Karpas-422 (cell line): ENCODE results near the gene CBR4. TPM values are rescaled to one million over a fixed set of nuclear protein-coding genes. Genes with fewer than 3 reads are reported as not detected.
A peak's percentile ranks its signal among the peaks of the same experiment; 100 is the strongest.
"Not testable (repeated sequence)": the region's sequence is repeated elsewhere in the genome, so short reads cannot be mapped to it uniquely, and the experiment has no call there.

ENCODE experiments used
- DNase-seq: peaks from one replicate; pipeline ENCODE4 v3.0.0-alpha.2; 2015
- H2AFZ ChIP-seq: fragments of 200-600 bp; sonication (generic); 2 replicates; pipeline ENCODE4 v1.6.1; 2014; ENCODE audit warnings: antibody characterized with exemption, low read length, mixed read lengths
- H3K27ac ChIP-seq: fragments of 200-600 bp; sonication (generic); 2 replicates; pipeline ENCODE4 v1.5.1; 2014; ENCODE audit warnings: mild to moderate bottlenecking, low read length, moderate library complexity
- H3K27me3 ChIP-seq: fragments of 200-600 bp; sonication (generic); 2 replicates; pipeline ENCODE4 v1.6.1; 2014; ENCODE audit warnings: low read length, mixed read lengths
- H3K36me3 ChIP-seq: fragments of 200-600 bp; sonication (generic); 2 replicates; pipeline ENCODE4 v1.6.1; 2014; ENCODE audit warnings: low read length, mixed read lengths; ENCODE audit not compliant: insufficient read depth
- H3K4me1 ChIP-seq: fragments of 200-600 bp; sonication (generic); 2 replicates; pipeline ENCODE4 v1.6.1; 2014; ENCODE audit warnings: mild to moderate bottlenecking, low read length, mixed read lengths
- H3K4me2 ChIP-seq: fragments of 200-600 bp; sonication (generic); 2 replicates; pipeline ENCODE4 v1.6.1; 2014; ENCODE audit warnings: low read length, low read depth, mild to moderate bottlenecking; ENCODE audit not compliant: poor library complexity, severe bottlenecking
- H3K4me3 ChIP-seq: fragments of 200-600 bp; sonication (generic); 2 replicates; pipeline ENCODE4 v1.5.1; 2014; ENCODE audit warnings: mild to moderate bottlenecking, antibody characterized with exemption, low read length, mixed read lengths
- H3K79me2 ChIP-seq: fragments of 200-600 bp; sonication (generic); 2 replicates; pipeline ENCODE4 v1.6.1; 2014; ENCODE audit warnings: mild to moderate bottlenecking, low read length, mixed read lengths
- H3K9ac ChIP-seq: fragments of 200-600 bp; sonication (generic); 2 replicates; pipeline ENCODE4 v1.6.0; 2014; ENCODE audit warnings: low read length
- H3K9me2 ChIP-seq: fragments of 200-600 bp; sonication (generic), shearing (Covaris generic); replicated peaks from 2 replicates; pipeline ENCODE4 v1.6.0; 2014; ENCODE audit warnings: mild to moderate bottlenecking, low read length, moderate library complexity; ENCODE audit not compliant: insufficient read depth
- H3K9me3 ChIP-seq: fragments of 300-700, 200-600 bp; sonication (generic); 2 replicates; pipeline ENCODE4 v1.6.1; 2014; ENCODE audit warnings: low read length, mixed read lengths
- H4K20me1 ChIP-seq: fragments of 200-600 bp; sonication (generic); 2 replicates; pipeline ENCODE4 v1.6.1; 2014; ENCODE audit warnings: mild to moderate bottlenecking, antibody characterized with exemption, low read length, low read depth; ENCODE audit not compliant: insufficient read depth
- total RNA-seq: library from RNA; depleted of rRNA; stranded (reverse); fragments of >200 nt; shearing (Covaris generic); gene quantifications from 2 replicates; pipeline ENCODE4 v1.2.3, GENCODE V29; 2014; ENCODE audit warnings: low replicate concordance

Gene CBR4
- total RNA-seq, 1 experiment from 2014 or later, result 25.7 TPM

GRCh38 chr4:169037506-169037905 lies 27.5 kb upstream of the CBR4 start:
- Histone ChIP-seq H2AFZ (no peak overlapping the region), H3K9me2 (no peaks in the 10 kb centered on the region), H3K4me1 (no peaks in the 10 kb centered on the region), H3K4me3 (no peak overlapping the region), H3K9ac (no peak overlapping the region), H3K9me3 (no peaks in the 10 kb centered on the region), H4K20me1 (no peaks in the 10 kb centered on the region), H3K36me3 (no peaks in the 10 kb centered on the region), H3K27ac (no peak overlapping the region), H3K27me3 (no peaks in the 10 kb centered on the region), H3K79me2 (no peaks in the 10 kb centered on the region), H3K4me2 (no peak overlapping the region)
- DNase-seq, result no peak

DNA sequence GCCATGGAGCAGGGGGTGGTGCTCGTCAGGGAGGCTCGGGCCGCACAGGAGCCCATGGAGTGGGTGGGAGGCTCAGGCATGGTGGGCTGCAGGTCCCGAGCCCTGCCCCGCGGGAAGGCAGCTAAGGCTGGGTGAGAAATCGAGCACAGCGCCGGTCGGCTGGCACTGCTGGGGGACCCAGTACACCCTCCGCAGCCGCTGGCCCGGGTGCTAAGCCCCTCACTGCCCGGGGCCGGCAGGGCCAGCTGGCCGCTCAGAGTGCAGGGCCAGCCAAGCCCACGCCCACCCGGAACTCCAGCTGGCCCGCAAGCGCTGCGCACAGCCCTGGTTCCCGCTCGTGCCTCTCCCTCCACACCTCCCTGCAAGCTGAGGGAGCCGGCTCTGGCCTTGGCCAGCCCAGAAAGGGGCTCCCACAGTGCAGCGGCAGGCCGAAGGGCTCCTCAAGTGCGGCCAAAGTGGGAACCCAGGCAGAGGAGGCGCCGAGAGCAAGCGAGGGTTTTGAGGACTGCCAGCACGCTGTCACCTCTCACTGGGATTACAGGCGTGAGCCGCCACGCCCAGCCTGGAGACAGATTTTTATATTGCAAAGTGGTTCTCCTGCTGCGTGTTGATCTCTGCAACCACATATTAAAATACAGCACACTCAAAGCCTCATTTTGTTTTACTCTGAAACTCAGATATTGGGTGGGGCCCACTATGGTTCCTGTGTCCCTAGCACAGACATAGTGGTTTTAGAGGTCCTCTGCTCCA lies 26.0 kb upstream of the CBR4 start:
- H4K20me1 ChIP-seq, H3K36me3 ChIP-seq, H3K9me2 ChIP-seq, H3K4me1 ChIP-seq, H3K27ac ChIP-seq, H3K9me3 ChIP-seq, H3K9ac ChIP-seq, H3K79me2 ChIP-seq, H3K4me3 ChIP-seq, H3K27me3 ChIP-seq, DNase-seq, H3K4me2 ChIP-seq, H2AFZ ChIP-seq: not testable (repeated sequence)

GRCh38 chr4:169033660-169034059 lies 23.6 kb upstream of the CBR4 start:
- Histone ChIP-seq H3K4me2 (peak overlapping the region; percentile 15), H3K27me3 (no peaks in the 10 kb centered on the region), H3K9me2 (no peaks in the 10 kb centered on the region), H3K9me3 (no peaks in the 10 kb centered on the region), H3K27ac (no peak overlapping the region), H3K4me1 (no peaks in the 10 kb centered on the region), H2AFZ (no peak overlapping the region), H4K20me1 (no peaks in the 10 kb centered on the region), H3K79me2 (no peaks in the 10 kb centered on the region), H3K36me3 (no peaks in the 10 kb centered on the region), H3K4me3 (no peak overlapping the region), H3K9ac (no peak overlapping the region)
- peak; percentile 51 for DNase-seq

DNA sequence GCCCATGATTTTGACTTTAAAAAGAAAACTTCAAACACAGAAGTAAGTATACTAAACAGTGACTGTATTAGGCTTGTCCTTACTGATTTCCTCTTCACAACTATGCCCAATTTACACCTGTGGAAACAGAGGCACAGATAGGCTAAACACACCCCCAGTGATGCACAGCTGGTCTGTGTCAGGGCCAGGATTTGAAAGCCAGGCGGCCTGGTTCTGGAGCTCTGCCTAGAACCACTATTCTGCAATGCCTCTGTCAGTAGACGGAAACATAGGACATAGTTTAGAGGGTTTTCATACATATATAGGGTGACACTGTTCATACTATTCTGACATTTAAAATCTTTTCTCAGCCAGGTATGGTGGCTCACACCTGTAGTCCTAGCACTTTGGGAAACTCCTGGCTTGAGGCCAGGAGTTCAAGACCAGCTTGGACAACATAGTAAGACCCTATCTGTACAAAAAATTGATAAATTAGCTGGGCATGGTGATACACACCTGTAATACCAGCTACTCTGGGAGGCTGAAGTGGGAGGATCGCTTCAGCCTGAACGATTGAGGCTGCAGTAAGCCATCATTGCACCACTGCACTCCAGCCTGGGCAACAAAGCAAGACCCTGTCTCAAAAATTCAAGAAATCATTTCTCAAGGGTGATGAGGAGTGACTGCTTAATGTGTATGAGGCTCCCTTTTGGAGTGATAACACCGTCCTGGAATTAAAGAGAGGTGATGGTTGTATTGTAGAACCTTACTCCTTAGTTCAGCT lies 23.0 kb upstream of the CBR4 start:
- no peak overlapping the region for H2AFZ ChIP-seq
- H3K79me2 ChIP-seq, result no peaks in the 10 kb centered on the region
- DNase-seq, result no peak
- no peaks in the 10 kb centered on the region for H3K4me1 ChIP-seq
- no peaks in the 10 kb centered on the region for H3K9me3 ChIP-seq
- H3K36me3 ChIP-seq, result no peaks in the 10 kb centered on the region
- no peaks in the 10 kb centered on the region for H3K9me2 ChIP-seq
- H3K9ac ChIP-seq, result no peak overlapping the region
- H3K27me3 ChIP-seq, result no peaks in the 10 kb centered on the region
- H3K27ac ChIP-seq, result no peak overlapping the region
- no peaks in the 10 kb centered on the region for H4K20me1 ChIP-seq
- no peak overlapping the region for H3K4me3 ChIP-seq
- H3K4me2 ChIP-seq, result no peak overlapping the region

DNA sequence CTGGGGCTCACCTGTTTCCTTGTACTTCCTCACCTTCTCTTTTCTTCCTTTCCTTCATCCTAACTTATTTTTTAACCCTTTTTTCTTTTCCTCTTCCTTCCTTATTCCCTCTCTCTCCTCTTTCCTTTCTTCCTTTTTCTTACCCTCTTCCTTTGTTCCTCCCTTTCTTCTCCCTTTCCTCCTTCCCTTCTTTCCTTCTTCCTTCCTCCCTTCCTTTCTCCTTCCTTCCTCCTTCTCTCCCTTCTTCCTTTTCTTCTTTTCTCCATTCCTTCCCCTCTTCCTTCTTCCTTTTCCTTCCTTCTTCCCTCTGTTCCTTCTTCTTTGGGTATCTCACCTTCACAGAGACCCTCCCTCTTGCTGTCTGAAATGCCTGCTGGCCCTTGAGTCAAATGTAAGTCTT lies 22.1 kb upstream of the CBR4 start:
- no peak overlapping the region for H3K27ac ChIP-seq
- no peaks in the 10 kb centered on the region for H3K9me2 ChIP-seq
- H3K36me3 ChIP-seq, result no peaks in the 10 kb centered on the region
- no peaks in the 10 kb centered on the region for H3K79me2 ChIP-seq
- no peaks in the 10 kb centered on the region for H4K20me1 ChIP-seq
- no peak overlapping the region for H3K4me2 ChIP-seq
- H3K9ac ChIP-seq, result no peak overlapping the region
- no peaks in the 10 kb centered on the region for H3K9me3 ChIP-seq
- H3K27me3 ChIP-seq, result no peaks in the 10 kb centered on the region
- no peaks in the 10 kb centered on the region for H3K4me1 ChIP-seq
- H2AFZ ChIP-seq, result no peak overlapping the region
- H3K4me3 ChIP-seq, result no peak overlapping the region
- no peak for DNase-seq

DNA sequence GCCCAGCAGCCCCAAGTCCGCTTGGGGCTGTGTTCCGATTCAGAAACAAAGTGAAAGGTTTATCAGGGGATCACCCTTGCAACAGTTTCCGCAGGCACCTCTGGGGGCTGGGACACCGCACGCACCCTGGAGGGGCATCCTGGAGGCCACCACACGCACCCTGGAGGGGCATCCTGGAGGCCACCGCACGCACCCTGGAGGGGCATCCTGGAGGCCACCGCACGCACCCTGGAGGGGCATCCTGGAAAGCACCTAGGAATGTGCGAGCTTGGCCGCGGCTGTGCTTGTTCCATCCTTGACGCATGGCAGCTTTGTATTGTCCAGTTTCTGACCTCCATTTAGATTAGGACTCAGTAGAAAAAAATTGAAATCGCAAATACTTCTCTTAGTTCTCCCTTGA lies 21.3 kb upstream of the CBR4 start:
- Histone ChIP-seq H3K9me3 (no peaks in the 10 kb centered on the region), H3K27me3 (no peaks in the 10 kb centered on the region), H3K9ac (no peak overlapping the region), H3K27ac (no peak overlapping the region), H3K4me3 (no peak overlapping the region), H4K20me1 (no peaks in the 10 kb centered on the region), H3K9me2 (no peaks in the 10 kb centered on the region), H3K4me2 (no peak overlapping the region), H2AFZ (no peak overlapping the region), H3K4me1 (no peaks in the 10 kb centered on the region), H3K36me3 (no peaks in the 10 kb centered on the region), H3K79me2 (no peaks in the 10 kb centered on the region)
- DNase-seq, result no peak

GRCh38 chr4:169030562-169030982 lies 20.5 kb upstream of the CBR4 start:
- H3K9me3 ChIP-seq, result no peaks in the 10 kb centered on the region
- H3K79me2 ChIP-seq, result no peaks in the 10 kb centered on the region
- H3K4me3 ChIP-seq, result no peak overlapping the region
- no peaks in the 10 kb centered on the region for H3K36me3 ChIP-seq
- H3K27me3 ChIP-seq, result no peaks in the 10 kb centered on the region
- H3K9me2 ChIP-seq, result no peaks in the 10 kb centered on the region
- no peak for DNase-seq
- no peak overlapping the region for H3K9ac ChIP-seq
- H3K27ac ChIP-seq, result no peak overlapping the region
- no peaks in the 10 kb centered on the region for H4K20me1 ChIP-seq
- no peaks in the 10 kb centered on the region for H3K4me1 ChIP-seq
- H2AFZ ChIP-seq, result no peak overlapping the region
- no peak overlapping the region for H3K4me2 ChIP-seq

GRCh38 chr4:169029947-169030346 lies 19.9 kb upstream of the CBR4 start:
- H3K27me3 ChIP-seq, result no peaks in the 10 kb centered on the region
- H4K20me1 ChIP-seq, result no peaks in the 10 kb centered on the region
- DNase-seq, result no peak
- no peak overlapping the region for H3K9ac ChIP-seq
- H2AFZ ChIP-seq, result no peak overlapping the region
- H3K4me1 ChIP-seq, result no peaks in the 10 kb centered on the region
- H3K4me3 ChIP-seq, result no peak overlapping the region
- no peak overlapping the region for H3K27ac ChIP-seq
- H3K9me3 ChIP-seq, result no peaks in the 10 kb centered on the region
- H3K9me2 ChIP-seq, result no peaks in the 10 kb centered on the region
- no peaks in the 10 kb centered on the region for H3K79me2 ChIP-seq
- H3K4me2 ChIP-seq, result no peak overlapping the region
- H3K36me3 ChIP-seq, result no peaks in the 10 kb centered on the region
